ENCODE results near the gene LMBR1L.

DNA sequence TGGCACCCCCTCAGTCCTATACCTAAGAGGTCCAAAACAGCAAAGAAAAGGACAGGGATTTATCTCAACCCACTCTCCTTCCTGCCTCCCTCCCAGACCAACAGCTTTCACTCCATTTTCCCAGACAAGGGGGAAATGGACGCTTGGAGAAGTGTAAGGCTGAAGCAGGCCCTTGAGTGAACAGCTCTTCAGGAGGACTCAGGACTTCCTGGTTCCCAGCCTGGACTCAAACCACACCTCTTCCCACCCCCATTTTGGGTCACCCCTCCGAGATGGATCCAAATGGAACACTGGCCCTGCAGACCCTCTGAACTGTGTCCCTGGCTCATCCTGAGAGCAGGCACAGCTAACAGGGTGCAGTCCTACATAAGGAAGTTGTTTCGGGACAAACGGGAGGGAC, 52.8 kb downstream of the LMBR1L start:
- TF ChIP-seq CTCF (conservative IDR thresholded peaks at IDR 0.05) (no peak), ZFX (IDR thresholded peaks at IDR 0.05) (no peak)
